Neural cell (in vitro differentiated cells): Measurements from ENCODE around the gene TRIO. TPM values are rescaled to one million over a fixed set of nuclear protein-coding genes. Genes with fewer than 3 reads are reported as not detected.

Experiments used
- H2AFZ ChIP-seq: fragments of 200-600, 300-800 bp; sonication (generic), shearing (Covaris generic); 2 replicates; pipeline ENCODE4 v1.6.0; 2014; ENCODE audit warnings: low read depth, mild to moderate bottlenecking, antibody characterized with exemption, low read length, moderate library complexity
- H3F3A ChIP-seq: fragments of 200-600 bp; shearing (Covaris generic); 2 replicates; pipeline ENCODE4 v1.6.1; 2016; ENCODE audit warnings: mild to moderate bottlenecking, moderate library complexity, mixed read lengths, antibody characterized with exemption, low read length; ENCODE audit not compliant: insufficient read depth, poor library complexity, severe bottlenecking
- H3K27ac ChIP-seq: fragments of 200-600, 300-800 bp; sonication (generic), shearing (Covaris generic); 2 replicates; pipeline ENCODE4 v1.5.1; 2014; ENCODE audit warnings: mild to moderate bottlenecking, low read length, moderate library complexity
- H3K27me3 ChIP-seq: fragments of 300-800, 200-600 bp; sonication (generic), shearing (Covaris generic); 2 replicates; pipeline ENCODE4 v1.6.0; 2014; ENCODE audit warnings: mild to moderate bottlenecking, low read depth, low read length, moderate library complexity; ENCODE audit not compliant: insufficient read depth
- H3K36me3 ChIP-seq: fragments of 300-800, 200-600 bp; sonication (generic), shearing (Covaris generic); 2 replicates; pipeline ENCODE4 v1.5.1; 2014; ENCODE audit warnings: mild to moderate bottlenecking, antibody characterized with exemption, low read length, moderate library complexity; ENCODE audit not compliant: insufficient read depth
- H3K4me2 ChIP-seq: fragments of 300-800, 200-600 bp; sonication (generic), shearing (Covaris generic); 2 replicates; pipeline ENCODE4 v1.6.0; 2014; ENCODE audit warnings: mild to moderate bottlenecking, low read length
- H3K4me3 ChIP-seq: fragments of 300-800, 200-600 bp; sonication (generic), shearing (Covaris generic); 2 replicates; pipeline ENCODE4 v1.5.1; 2014; ENCODE audit warnings: mild to moderate bottlenecking, low read length, moderate library complexity
- H3K79me2 ChIP-seq: fragments of 200-600 bp; shearing (Covaris generic); replicated peaks from 2 replicates; pipeline ENCODE4 v1.6.0; 2014; ENCODE audit warnings: mild to moderate bottlenecking, low read length, moderate library complexity; ENCODE audit not compliant: insufficient read depth
- H3K9ac ChIP-seq: fragments of 300-800, 200-600 bp; sonication (generic), shearing (Covaris generic); 2 replicates; pipeline ENCODE4 v1.6.1; 2016; ENCODE audit warnings: mild to moderate bottlenecking, low read length, mixed read lengths
- H3K9me2 ChIP-seq: fragments of 200-600 bp; shearing (Covaris generic); 2 replicates; pipeline ENCODE4 v1.6.1; 2016; ENCODE audit warnings: mild to moderate bottlenecking, low read length, mixed read lengths; ENCODE audit not compliant: insufficient read depth
- H3K9me3 ChIP-seq: fragments of 200-600, 300-800 bp; sonication (generic), shearing (Covaris generic); 2 replicates; pipeline ENCODE4 v1.6.1; 2016; ENCODE audit warnings: mild to moderate bottlenecking, mixed run types, low read length, moderate library complexity, mixed read lengths
- H4K20me1 ChIP-seq: fragments of 200-600 bp; shearing (Covaris generic); 2 replicates; pipeline ENCODE4 v1.6.1; 2016; ENCODE audit warnings: mild to moderate bottlenecking, mixed run types; ENCODE audit not compliant: insufficient read depth
- CTCF ChIP-seq: fragments of 450-650 bp; IDR thresholded peaks from 2 replicates; pipeline ENCODE4 v1.5.1; 2014; ENCODE audit warnings: antibody characterized with exemption, mild to moderate bottlenecking, moderate library complexity; ENCODE audit not compliant: poor library complexity, severe bottlenecking
- EP300 ChIP-seq: fragments of 450-650 bp; conservative IDR thresholded peaks from 2 replicates; pipeline ENCODE4 v1.6.1; 2014; ENCODE audit warnings: antibody characterized with exemption, mild to moderate bottlenecking, moderate library complexity; ENCODE audit not compliant: poor library complexity, severe bottlenecking
- EZH2 ChIP-seq: fragments of 200-600, 300-800 bp; shearing (Covaris generic), sonication (generic); IDR thresholded peaks from 2 replicates; pipeline ENCODE4 v1.6.1; 2014; ENCODE audit warnings: antibody characterized with exemption, low read length, borderline replicate concordance, mild to moderate bottlenecking; ENCODE audit not compliant: insufficient read depth, poor library complexity, severe bottlenecking
- MXI1 ChIP-seq: fragments of 450-650 bp; conservative IDR thresholded peaks from 2 replicates; pipeline ENCODE4 v1.6.1; 2014; ENCODE audit warnings: antibody characterized with exemption, mild to moderate bottlenecking; ENCODE audit not compliant: poor library complexity, severe bottlenecking
- POLR2AphosphoS5 ChIP-seq: IDR thresholded peaks from 2 replicates; pipeline ENCODE4 v1.6.1; 2012
- RAD21 ChIP-seq: fragments of 450-650 bp; conservative IDR thresholded peaks from 2 replicates; pipeline ENCODE4 v1.6.1; 2014; ENCODE audit warnings: antibody characterized with exemption, mild to moderate bottlenecking, moderate library complexity
- REST ChIP-seq: IDR thresholded peaks from 2 replicates; pipeline ENCODE4 v1.6.1; 2012; ENCODE audit warnings: borderline replicate concordance
- SMC3 ChIP-seq: fragments of 450-650 bp; conservative IDR thresholded peaks from 2 replicates; pipeline ENCODE4 v1.6.1; 2014; ENCODE audit warnings: antibody characterized with exemption, mild to moderate bottlenecking, moderate library complexity; ENCODE audit not compliant: poor library complexity
- TAF1 ChIP-seq: IDR thresholded peaks from 2 replicates; pipeline ENCODE4 v1.6.1; 2012; ENCODE audit warnings: low read depth
- polyA plus RNA-seq: library from polyadenylated mRNA; depleted of rRNA; stranded (reverse); fragments of >200 nt; gene quantifications from 2 replicates; pipeline ENCODE4 v1.2.3, GENCODE V29; 2014

TRIO gene
- polyA plus RNA-seq, 1 donor from 2014 or later: 168 TPM

- TF ChIP-seq SMC3 (no peak), POLR2AphosphoS5 (no peak), REST (no peak), EP300 (no peak), MXI1 (no peak), CTCF (no peak), EZH2 (no peak), RAD21 (no peak), TAF1 (no peak)
- Histone ChIP-seq H3K4me2 (no peak overlapping the region), H3K27ac (no peak overlapping the region), H3K36me3 (peaks cover 8% of the 10 kb centered on the region), H3K9me3 (no peaks in the 10 kb centered on the region), H3K27me3 (no peaks in the 10 kb centered on the region), H3K79me2 (no peaks in the 10 kb centered on the region), H3K4me3 (no peak overlapping the region), H3F3A (no peaks in the 10 kb centered on the region), H3K9me2 (no peaks in the 10 kb centered on the region), H4K20me1 (no peaks in the 10 kb centered on the region), H2AFZ (no peak overlapping the region), H3K9ac (no peak overlapping the region)
Observed at GRCh38 chr5:14348142-14348541, 205.0 kb downstream of the TRIO start.

- no peak overlapping the region for H3K27ac ChIP-seq
- no peaks in the 10 kb centered on the region for H3K9me2 ChIP-seq
- H3K4me3 ChIP-seq: no peak overlapping the region
- peaks cover 4% of the 10 kb centered on the region for H3K79me2 ChIP-seq
- H3K4me2 ChIP-seq: no peak overlapping the region
- peaks cover 8% of the 10 kb centered on the region for H3K36me3 ChIP-seq
- H2AFZ ChIP-seq: no peak overlapping the region
- H3K9me3 ChIP-seq: no peaks in the 10 kb centered on the region
- no peaks in the 10 kb centered on the region for H3F3A ChIP-seq
- H4K20me1 ChIP-seq: no peaks in the 10 kb centered on the region
- TF ChIP-seq SMC3 (no peak), POLR2AphosphoS5 (no peak), EZH2 (no peak), TAF1 (no peak), MXI1 (no peak), RAD21 (no peak), CTCF (no peak), REST (no peak), EP300 (no peak)
- H3K27me3 ChIP-seq: no peaks in the 10 kb centered on the region
- H3K9ac ChIP-seq: no peak overlapping the region
Observed at GRCh38 chr5:14349029-14349428, 205.9 kb downstream of the TRIO start.
